Measurements from ENCODE around the gene ATE1.
"Not testable (repeated sequence)": the region's sequence is repeated elsewhere in the genome, so short reads cannot be mapped to it uniquely, and the experiment has no call there.

Gene ATE1

GRCh38 chr10:121791761-121792160 is 136.1 kb downstream of the ATE1 start:
- DNase-seq (ENCODE audit: low read depth, low spot score): peak; percentile 49

- no peak for DNase-seq (ENCODE audit: low read depth, low spot score)
Measured at GRCh38 chr10:121788717-121789116, 139.1 kb downstream of the ATE1 start.

GRCh38 chr10:121788115-121788514 is 139.7 kb downstream of the ATE1 start:
- no peak for DNase-seq (ENCODE audit: low read depth, low spot score)

DNA sequence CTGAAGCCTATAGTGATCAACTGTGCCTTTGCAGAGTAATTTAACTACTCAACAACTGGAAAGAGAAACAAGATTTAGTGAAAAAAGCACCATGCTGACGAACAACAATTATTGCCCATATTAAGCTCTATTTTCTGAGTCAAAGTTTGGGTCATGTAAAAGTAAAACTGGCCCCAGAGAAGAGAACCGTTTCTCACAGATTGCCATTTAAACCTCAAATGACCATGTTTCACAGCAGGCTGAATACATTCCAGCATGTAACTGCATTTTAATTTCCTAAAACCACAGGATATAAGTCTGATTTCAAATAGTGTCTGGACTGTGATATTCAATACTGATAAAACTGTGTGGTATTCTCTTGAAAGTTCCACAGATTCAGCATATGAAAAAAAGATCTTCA is 140.7 kb downstream of the ATE1 start:
- DNase-seq (ENCODE audit: low read depth, low spot score): no peak

GRCh38 chr10:121783782-121784372 is 144.0 kb downstream of the ATE1 start:
- DNase-seq (ENCODE audit: low read depth, low spot score): no peak

- no peak for DNase-seq (ENCODE audit: low read depth, low spot score)
Measured at GRCh38 chr10:121781101-121781500, 146.7 kb downstream of the ATE1 start.

- DNase-seq (ENCODE audit: low read depth, low spot score): no peak
Measured at GRCh38 chr10:121774813-121775212, 153.0 kb downstream of the ATE1 start.

DNA sequence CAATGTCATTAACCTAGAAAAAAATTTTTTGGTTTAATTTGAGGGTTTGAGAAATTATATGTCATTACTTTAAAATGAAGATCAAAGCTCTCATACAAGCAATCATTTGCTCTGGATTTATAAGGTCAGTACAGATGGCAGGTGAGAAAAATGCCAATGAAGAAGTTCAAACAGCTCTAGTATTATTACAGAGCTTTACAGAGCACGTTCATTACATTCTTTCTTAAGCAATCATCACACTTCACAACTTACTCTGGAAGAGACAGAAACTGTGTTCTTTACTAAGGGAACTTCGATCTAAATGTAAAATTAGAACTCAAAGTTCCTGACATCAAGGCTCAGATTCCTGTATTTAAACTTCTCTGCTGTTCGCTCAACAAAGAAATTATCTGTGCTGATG is 153.4 kb downstream of the ATE1 start:
- peak; percentile 30 for DNase-seq (ENCODE audit: low read depth, low spot score)

- DNase-seq (ENCODE audit: low read depth, low spot score): peak; percentile 63
Measured at GRCh38 chr10:121772884-121773283, 154.9 kb downstream of the ATE1 start.

- no peak for DNase-seq (ENCODE audit: low read depth, low spot score)
Measured at GRCh38 chr10:121772406-121772805, 155.4 kb downstream of the ATE1 start.

DNA sequence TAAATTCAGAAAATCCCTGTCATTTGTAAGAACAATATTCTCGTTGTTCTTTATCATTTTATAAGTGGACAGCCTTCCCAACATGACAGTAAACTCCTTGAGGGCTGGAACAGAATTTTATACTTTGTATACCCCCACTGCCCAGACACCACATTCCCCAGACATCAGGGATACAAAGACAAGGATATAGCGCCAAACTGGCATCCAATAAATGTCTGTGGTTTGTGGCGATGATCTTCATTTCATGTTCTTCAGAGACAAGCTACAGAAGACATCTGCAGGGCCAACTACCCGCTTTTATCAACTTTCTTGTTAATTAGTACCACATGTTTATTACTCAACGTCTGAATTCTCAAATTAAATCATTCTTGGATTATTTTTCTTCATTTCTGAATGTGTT is 155.9 kb downstream of the ATE1 start:
- DNase-seq (ENCODE audit: low read depth, low spot score): no peak

DNA sequence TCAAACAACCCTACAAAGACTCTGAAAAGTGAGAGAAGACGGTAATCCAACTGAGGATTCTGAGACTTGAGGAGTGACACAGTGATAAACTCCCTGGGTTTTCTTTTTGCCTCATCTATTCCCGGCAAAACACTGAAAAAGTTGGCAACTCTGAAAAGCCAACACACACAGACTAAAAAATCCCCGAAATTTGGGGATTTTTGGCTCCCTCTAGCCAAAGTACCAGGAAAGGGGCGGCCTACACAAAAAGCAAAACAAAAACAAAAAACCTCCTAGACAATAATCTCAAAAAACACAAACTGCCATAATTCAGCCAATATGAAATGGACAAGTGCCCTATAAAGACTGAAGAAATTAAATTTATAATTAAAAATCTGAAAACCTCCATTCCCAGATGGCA is 161.4 kb downstream of the ATE1 start:
- DNase-seq (ENCODE audit: low read depth, low spot score): no peak

DNA sequence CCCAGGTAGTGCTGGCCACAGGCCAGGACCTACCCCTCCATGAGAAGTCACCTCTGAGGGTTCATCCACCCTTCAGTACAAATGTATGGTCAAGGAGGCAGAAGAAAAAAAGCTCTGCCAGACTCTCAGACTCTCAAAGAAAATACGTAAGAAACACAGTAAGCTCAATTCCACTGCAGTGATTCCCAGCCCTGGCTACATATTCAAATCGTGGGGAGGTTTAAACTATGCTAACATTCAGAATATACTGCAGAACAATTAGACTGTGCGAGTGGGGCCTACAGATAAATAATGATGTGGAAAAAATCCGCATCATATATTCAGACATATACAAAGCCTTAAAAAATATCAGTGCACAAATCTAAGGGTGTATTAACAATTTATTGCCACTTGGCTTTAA is 162.6 kb downstream of the ATE1 start:
- DNase-seq (ENCODE audit: low read depth, low spot score): no peak

DNA sequence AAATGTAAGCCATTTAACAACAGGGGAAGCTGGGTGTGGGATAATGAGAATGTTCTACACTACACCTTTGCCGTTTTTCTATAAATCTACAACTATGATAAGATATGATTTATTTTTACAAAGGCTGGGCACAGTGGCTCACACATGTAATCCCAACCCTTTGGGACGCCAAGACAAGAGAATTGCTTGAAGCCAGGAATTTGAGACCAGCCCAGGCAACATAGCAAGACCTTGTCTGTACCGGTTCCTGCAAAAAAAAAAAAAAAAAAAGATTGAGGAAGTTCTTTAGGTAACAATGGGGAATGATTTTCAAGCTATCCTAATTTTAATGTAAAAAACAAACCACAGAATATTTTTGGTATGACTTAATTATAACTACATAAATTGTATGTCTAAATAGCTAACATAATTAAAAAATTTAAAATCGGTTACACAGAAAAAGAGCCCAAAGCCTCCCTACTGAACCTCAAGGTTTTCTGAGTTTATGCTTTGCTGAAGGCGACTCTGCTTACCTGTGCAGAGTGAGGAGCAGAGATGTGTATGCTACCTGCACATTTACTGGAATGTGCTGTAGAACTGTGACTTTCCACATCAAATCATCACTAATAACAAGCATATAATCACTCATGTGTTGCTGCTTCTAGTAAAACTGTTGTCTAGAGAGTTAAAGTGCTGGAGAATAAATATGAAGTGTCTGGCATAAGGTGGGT is 163.4 kb downstream of the ATE1 start:
- no peak for DNase-seq (ENCODE audit: low read depth, low spot score)

DNA sequence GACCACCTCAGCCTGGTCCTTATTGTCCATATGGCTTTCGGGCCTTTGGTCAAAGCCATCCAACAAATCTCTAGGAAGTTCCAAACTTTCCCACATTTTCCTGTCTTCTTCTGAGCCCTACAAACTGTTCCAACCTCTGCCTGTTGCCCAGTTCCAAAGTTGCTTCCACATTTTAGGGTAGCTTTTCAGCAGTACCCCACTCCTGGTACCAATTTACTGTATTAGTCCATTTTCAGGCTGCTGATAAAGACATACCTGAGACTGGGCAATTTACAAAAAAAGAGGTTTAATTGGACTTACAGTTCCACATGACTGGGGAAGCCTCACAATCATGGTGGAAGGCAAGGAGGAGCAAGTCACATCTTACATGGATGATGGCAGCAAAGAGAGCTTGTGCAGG is 170.6 kb downstream of the ATE1 start:
- DNase-seq (ENCODE audit: low read depth, low spot score): not testable (repeated sequence)

GRCh38 chr10:121755496-121755895 is 172.3 kb downstream of the ATE1 start:
- not testable (repeated sequence) for DNase-seq (ENCODE audit: low read depth, low spot score)

- no peak for DNase-seq (ENCODE audit: low read depth, low spot score)
Measured at GRCh38 chr10:121754666-121755065, 173.2 kb downstream of the ATE1 start.

GRCh38 chr10:121753726-121754476 is 173.9 kb downstream of the ATE1 start:
- peak; percentile 44 for DNase-seq (ENCODE audit: low read depth, low spot score)

DNA sequence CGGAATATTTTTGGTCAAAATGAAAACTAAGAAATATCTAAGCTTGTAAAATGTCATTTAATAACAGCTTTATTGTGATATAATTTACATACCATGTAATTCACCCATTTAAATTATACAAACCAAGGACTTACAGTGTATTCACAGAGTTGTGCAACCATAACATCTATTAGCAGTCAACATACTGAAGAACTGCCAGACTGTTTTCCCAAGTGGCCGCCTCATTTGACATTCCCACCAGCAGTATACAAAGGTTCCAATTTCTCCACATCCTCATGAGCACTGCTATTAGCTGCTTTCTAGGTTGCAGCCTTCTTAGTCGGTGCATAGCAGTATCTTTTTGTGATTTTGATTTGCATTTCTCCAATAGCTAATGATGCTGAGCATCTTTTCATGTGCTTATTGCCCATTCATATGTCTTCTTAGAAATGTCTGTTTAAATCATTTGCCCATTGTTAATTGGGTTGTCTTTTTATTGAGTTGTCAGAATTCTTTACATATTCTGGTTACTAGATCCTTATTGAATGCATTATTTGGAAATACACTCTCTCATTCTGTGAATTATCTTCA is 176.6 kb downstream of the ATE1 start:
- no peak for DNase-seq (ENCODE audit: low read depth, low spot score)

DNA sequence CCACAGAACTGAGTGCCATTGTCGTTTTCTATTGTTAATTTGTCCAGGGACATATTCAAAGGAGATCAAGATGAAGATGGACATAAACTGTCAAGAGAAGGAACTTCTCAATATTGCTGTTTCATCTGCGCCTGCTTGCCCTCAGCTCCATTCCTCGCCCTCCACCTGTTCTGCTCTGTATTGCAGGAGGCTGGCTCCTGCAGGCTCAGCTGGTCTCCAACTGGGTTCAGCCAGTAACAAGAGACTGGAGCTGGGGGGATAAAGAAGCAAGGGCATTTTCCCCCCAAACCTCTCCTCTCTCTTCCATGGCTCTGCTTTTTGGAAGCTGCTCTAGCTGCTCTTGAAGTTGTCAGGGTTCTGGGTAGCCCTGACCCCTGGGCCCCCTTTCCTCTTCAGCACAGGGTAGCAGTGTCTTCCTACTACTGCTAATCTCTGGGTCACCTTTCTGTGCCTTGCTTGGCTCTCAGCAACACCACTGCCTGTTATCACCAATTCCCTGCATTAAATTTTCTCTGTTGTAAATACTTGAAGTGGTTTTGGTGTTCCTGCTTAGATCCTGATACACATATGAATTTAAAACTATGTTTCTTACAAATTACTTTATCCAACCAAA is 180.6 kb downstream of the ATE1 start:
- DNase-seq (ENCODE audit: low read depth, low spot score): no peak

DNA sequence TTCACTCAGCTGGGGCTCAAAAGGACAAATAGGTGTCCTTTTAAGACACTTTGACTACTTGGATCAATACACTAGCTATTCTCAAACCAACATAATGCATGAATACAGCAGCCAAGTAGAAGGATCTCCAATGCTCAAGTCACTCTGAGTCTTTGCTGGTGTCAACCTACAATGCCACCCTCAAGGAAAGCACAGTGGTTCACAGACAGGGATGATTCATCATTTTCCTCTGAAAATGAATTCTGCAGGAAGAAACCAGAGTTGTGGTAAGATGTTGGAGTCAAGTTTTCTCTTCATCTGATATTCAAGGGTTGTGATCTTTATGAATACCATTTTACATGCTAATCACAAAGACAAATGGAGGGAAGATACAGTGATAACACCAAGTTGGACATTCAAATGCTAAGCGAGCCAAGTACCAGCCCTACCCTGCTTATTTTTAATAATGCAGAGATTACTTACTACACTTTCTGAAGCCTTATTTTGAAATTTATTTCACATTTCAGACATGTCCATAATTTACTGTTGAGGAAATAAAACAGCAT is 186.5 kb downstream of the ATE1 start:
- no peak for DNase-seq (ENCODE audit: low read depth, low spot score)

DNA sequence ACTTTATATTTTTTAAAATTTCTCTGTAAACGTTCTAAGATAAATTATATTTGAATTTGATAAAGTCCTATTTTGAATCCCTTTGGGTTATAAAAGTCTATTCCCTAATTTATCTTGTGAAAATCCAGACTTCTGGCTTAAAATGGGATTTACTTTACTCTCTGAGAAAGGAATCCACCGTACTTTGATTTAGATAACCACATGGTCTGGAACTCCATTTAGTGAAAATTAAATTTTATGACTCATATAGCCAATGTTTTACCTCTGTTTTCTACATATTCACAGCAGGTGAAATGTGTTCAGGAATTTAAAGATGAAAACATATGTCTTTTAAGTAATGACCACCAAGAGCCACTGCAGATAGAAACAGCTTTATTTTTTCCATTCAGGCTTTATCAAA is 187.8 kb downstream of the ATE1 start:
- DNase-seq (ENCODE audit: low read depth, low spot score): no peak

Measured in astrocyte of the hippocampus (primary cell).